ENCODE measurements around the gene BTNL9.

GRCh38 chr5:181044662-181045305 is 4.7 kb downstream of the BTNL9 start:
- TF ChIP-seq JUNB (CRISPR knock-in tag; IDR thresholded peaks at IDR 0.05; ENCODE audit: borderline replicate concordance) (no peak), ISX (CRISPR knock-in tag; conservative IDR thresholded peaks at IDR 0.05) (no peak)
